Activated CD4-positive, alpha-beta T cell treated with anti-CD3 and anti-CD28 coated beads for 36 hours (primary cell): ENCODE data around the gene KCNMA1. TPM values are rescaled to one million over a fixed set of nuclear protein-coding genes. Genes with fewer than 3 reads are reported as not detected.
"Not testable (repeated sequence)": the region's sequence is repeated elsewhere in the genome, so short reads cannot be mapped to it uniquely, and the experiment has no call there.

Experiments used
- ATAC-seq: fragments of 200-7000 bp; cut with Tn5 transposase; one replicate; pipeline ENCODE4 v1.10.0; 2021; ENCODE audit warnings: mild to moderate bottlenecking, moderate library complexity
- CTCF ChIA-PET: fragments of 350-600 bp; sonication (Branson Sonifier 250); formaldehyde crosslinking; loops from one replicate; lab custom pipeline; 2021; ENCODE audit warnings: antibody characterized with exemption; lab: Charles Lee
- POLR2A ChIA-PET: fragments of 350-600 bp; sonication (Branson Sonifier 250); formaldehyde crosslinking; loops from one replicate; lab custom pipeline; 2021; ENCODE audit warnings: antibody characterized with exemption, inconsistent platforms; lab: Charles Lee
- DNase-seq: peaks from one replicate; pipeline ENCODE4 v3.0.0-alpha.2; 2020
- H3K27ac Mint-ChIP-seq: one replicate; pipeline ENCODE4 v1.8.0; 2021; ENCODE audit warnings: mixed read lengths
- H3K27me3 Mint-ChIP-seq: one replicate; pipeline ENCODE4 v1.8.0; 2021; ENCODE audit warnings: mixed read lengths
- H3K36me3 Mint-ChIP-seq: one replicate; pipeline ENCODE4 v1.8.0; 2021; ENCODE audit warnings: low read depth, mixed read lengths
- H3K4me1 Mint-ChIP-seq: one replicate; pipeline ENCODE4 v1.8.0; 2021; ENCODE audit warnings: mixed read lengths
- H3K4me3 Mint-ChIP-seq: one replicate; pipeline ENCODE4 v1.8.0; 2021; ENCODE audit warnings: mild to moderate bottlenecking, moderate library complexity, mixed read lengths
- H3K9me3 Mint-ChIP-seq: one replicate; pipeline ENCODE4 v1.8.0; 2021; ENCODE audit warnings: low read depth, mixed read lengths
- intact Hi-C, 2 experiments: fragments of 100-400 bp; cut with DNase I in 1 of 2; cut with micrococcal nuclease in 1 of 2; formaldehyde crosslinking; loops; one replicate each; pipeline versions ENCODE4 v1.14.2 to v1.15.1; 2022 to 2024; cut with DNase I, micrococcal nuclease
- total RNA-seq, 2 experiments: library from RNA; stranded (reverse); gene quantifications; one replicate each; pipeline ENCODE4 v1.2.3, GENCODE V29; 2021

Gene KCNMA1
- total RNA-seq, 2 experiments from 2014 or later = 0.18 TPM; not detected in 1

DNA sequence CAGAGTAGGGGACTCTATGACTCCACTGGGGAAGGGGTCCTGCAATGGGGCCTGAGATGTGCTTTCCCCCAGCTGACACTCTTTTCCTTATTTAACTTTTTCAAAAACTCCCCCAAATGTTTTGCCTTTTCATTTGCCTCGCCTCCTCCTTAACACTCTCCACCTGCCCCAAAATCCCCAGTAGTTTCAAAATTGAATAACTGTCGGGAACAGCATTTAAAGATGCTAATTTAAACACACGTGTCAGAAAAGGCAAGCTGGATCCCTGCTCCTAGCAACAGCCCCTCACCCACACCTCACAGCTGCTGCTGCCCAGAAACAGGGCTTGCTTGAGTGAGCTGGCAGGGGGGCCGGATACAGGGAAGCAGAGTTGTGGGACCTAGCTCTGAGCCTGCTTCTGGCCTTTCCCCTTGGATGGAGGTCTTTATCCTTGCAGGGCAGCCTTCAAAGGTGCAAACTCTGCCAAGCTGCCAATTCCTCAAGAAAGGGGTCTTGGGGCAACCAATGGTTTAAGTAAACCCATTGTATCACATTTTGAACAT lies 115.3 kb downstream of the KCNMA1 start:
- ChIA-PET POLR2A (no interaction called here), CTCF (interaction anchor here (0.8 kb wide), 1 partner anchor 17 kb away, joined by 3 read pairs; no protein-coding TSS in a partner anchor)
- ATAC-seq = no peak
- Mint-ChIP-seq H3K9me3 (no peaks in the 10 kb centered on the region), H3K4me3 (no peak overlapping the region), H3K27ac (no peak overlapping the region), H3K27me3 (peaks cover 1% of the 10 kb centered on the region), H3K4me1 (no peaks in the 10 kb centered on the region), H3K36me3 (no peaks in the 10 kb centered on the region)
- intact Hi-C loops = no loop called here
- DNase-seq = no peak

GRCh38 chr10:77520995-77521394 lies 116.6 kb downstream of the KCNMA1 start:
- no peak overlapping the region for H3K4me3 Mint-ChIP-seq
- H3K27me3 Mint-ChIP-seq = peaks cover 1% of the 10 kb centered on the region
- ChIA-PET CTCF (interaction anchor here (0.6 to 0.7 kb wide), 4 partner anchors 16 to 247 kb away, joined by 3 read pairs; no protein-coding TSS in a partner anchor), POLR2A (no interaction called here)
- intact Hi-C loops = no loop called here
- ATAC-seq = no peak
- no peak for DNase-seq
- no peak overlapping the region for H3K27ac Mint-ChIP-seq
- no peaks in the 10 kb centered on the region for H3K36me3 Mint-ChIP-seq
- H3K4me1 Mint-ChIP-seq = no peaks in the 10 kb centered on the region
- no peaks in the 10 kb centered on the region for H3K9me3 Mint-ChIP-seq

- ATAC-seq = no peak
- H3K36me3 Mint-ChIP-seq = no peaks in the 10 kb centered on the region
Measured at GRCh38 chr10:77520290-77520689, 117.3 kb downstream of the KCNMA1 start.

GRCh38 chr10:77519791-77520190 lies 117.8 kb downstream of the KCNMA1 start:
- not testable (repeated sequence) for ATAC-seq, H3K4me3 Mint-ChIP-seq

More at GRCh38 chr10:77520290-77520689, 117.3 kb downstream of the KCNMA1 start:
- POLR2A ChIA-PET = no interaction called here
- Mint-ChIP-seq H3K4me3 (no peak overlapping the region), H3K4me1 (no peaks in the 10 kb centered on the region), H3K27ac (no peak overlapping the region), H3K27me3 (peaks cover 1% of the 10 kb centered on the region), H3K9me3 (no peaks in the 10 kb centered on the region)
- CTCF ChIA-PET = interaction anchor here (0.6 to 0.7 kb wide), 3 partner anchors 121 to 248 kb away, joined by 3 read pairs; no protein-coding TSS in a partner anchor
- intact Hi-C loops = no loop called here
- no peak for DNase-seq

GRCh38 chr10:77518910-77519274 lies 118.7 kb downstream of the KCNMA1 start:
- H3K4me1 Mint-ChIP-seq = no peaks in the 10 kb centered on the region
- no peaks in the 10 kb centered on the region for H3K36me3 Mint-ChIP-seq
- no peak for DNase-seq
- no peak overlapping the region for H3K4me3 Mint-ChIP-seq
- intact Hi-C loops = no loop called here
- CTCF ChIA-PET = no interaction called here
- no peaks in the 10 kb centered on the region for H3K9me3 Mint-ChIP-seq
- ATAC-seq = no peak
- no peak overlapping the region for H3K27ac Mint-ChIP-seq
- POLR2A ChIA-PET = no interaction called here
- peaks cover 1% of the 10 kb centered on the region for H3K27me3 Mint-ChIP-seq

More at GRCh38 chr10:77519791-77520190, 117.8 kb downstream of the KCNMA1 start:
- DNase-seq, H3K9me3 Mint-ChIP-seq, H3K27ac Mint-ChIP-seq, POLR2A ChIA-PET, intact Hi-C loops, H3K4me1 Mint-ChIP-seq, H3K27me3 Mint-ChIP-seq, H3K36me3 Mint-ChIP-seq, CTCF ChIA-PET: not testable (repeated sequence)

- no peaks in the 10 kb centered on the region for H3K36me3 Mint-ChIP-seq
- intact Hi-C loops = no loop called here
- H3K9me3 Mint-ChIP-seq = no peaks in the 10 kb centered on the region
- no peak overlapping the region for H3K4me3 Mint-ChIP-seq
- H3K27ac Mint-ChIP-seq = no peak overlapping the region
- ATAC-seq (no peak), DNase-seq (no peak)
- no peaks in the 10 kb centered on the region for H3K4me1 Mint-ChIP-seq
- POLR2A ChIA-PET = no interaction called here
- CTCF ChIA-PET = no interaction called here
- peaks cover 1% of the 10 kb centered on the region for H3K27me3 Mint-ChIP-seq
Measured at GRCh38 chr10:77518241-77518909, 119.2 kb downstream of the KCNMA1 start.

- H3K4me3 Mint-ChIP-seq = no peak overlapping the region
- intact Hi-C loops = no loop called here
Measured at GRCh38 chr10:77516575-77516974, 121.0 kb downstream of the KCNMA1 start.

GRCh38 chr10:77514870-77515269 lies 122.7 kb downstream of the KCNMA1 start:
- CTCF ChIA-PET = interaction anchor here (1.0 kb wide), 1 partner anchor 12 kb away, joined by 3 read pairs; no protein-coding TSS in a partner anchor
- Mint-ChIP-seq H3K4me3 (no peak overlapping the region), H3K27ac (no peak overlapping the region), H3K27me3 (peaks cover 4% of the 10 kb centered on the region), H3K36me3 (no peaks in the 10 kb centered on the region), H3K4me1 (no peaks in the 10 kb centered on the region), H3K9me3 (no peaks in the 10 kb centered on the region)
- intact Hi-C loops = no loop called here
- no peak for ATAC-seq
- POLR2A ChIA-PET = no interaction called here
- DNase-seq = no peak

More at GRCh38 chr10:77516575-77516974, 121.0 kb downstream of the KCNMA1 start:
- H3K27ac Mint-ChIP-seq = no peak overlapping the region
- POLR2A ChIA-PET = no interaction called here
- H3K9me3 Mint-ChIP-seq = no peaks in the 10 kb centered on the region
- peaks cover 3% of the 10 kb centered on the region for H3K27me3 Mint-ChIP-seq
- no peak for ATAC-seq
- no peaks in the 10 kb centered on the region for H3K36me3 Mint-ChIP-seq
- H3K4me1 Mint-ChIP-seq = no peaks in the 10 kb centered on the region
- CTCF ChIA-PET = no interaction called here
- no peak for DNase-seq

GRCh38 chr10:77513781-77514331 lies 123.8 kb downstream of the KCNMA1 start:
- Mint-ChIP-seq H3K9me3 (no peaks in the 10 kb centered on the region), H3K4me1 (no peaks in the 10 kb centered on the region), H3K27me3 (peaks cover 4% of the 10 kb centered on the region), H3K27ac (no peak overlapping the region), H3K4me3 (no peak overlapping the region), H3K36me3 (no peaks in the 10 kb centered on the region)
- no peak for ATAC-seq
- ChIA-PET POLR2A (no interaction called here), CTCF (no interaction called here)
- intact Hi-C loops = no loop called here
- DNase-seq = no peak

- POLR2A ChIA-PET = no interaction called here
- CTCF ChIA-PET = no interaction called here
- no peak for DNase-seq
- intact Hi-C loops = no loop called here
- Mint-ChIP-seq H3K36me3 (no peaks in the 10 kb centered on the region), H3K4me3 (no peak overlapping the region), H3K9me3 (no peaks in the 10 kb centered on the region), H3K27ac (no peak overlapping the region), H3K27me3 (peaks cover 4% of the 10 kb centered on the region), H3K4me1 (no peaks in the 10 kb centered on the region)
- ATAC-seq = no peak
Measured at GRCh38 chr10:77513220-77513619, 124.4 kb downstream of the KCNMA1 start.

GRCh38 chr10:77512219-77512578 lies 125.4 kb downstream of the KCNMA1 start:
- no peak overlapping the region for H3K4me3 Mint-ChIP-seq
- no peak overlapping the region for H3K27ac Mint-ChIP-seq
- H3K4me1 Mint-ChIP-seq = no peaks in the 10 kb centered on the region
- peaks cover 6% of the 10 kb centered on the region for H3K27me3 Mint-ChIP-seq
- ATAC-seq (no peak), DNase-seq (no peak)
- POLR2A ChIA-PET = no interaction called here
- intact Hi-C loops = no loop called here
- CTCF ChIA-PET = interaction anchor here (1.1 kb wide), 1 partner anchor 200 kb away, joined by 3 read pairs; no protein-coding TSS in a partner anchor
- no peaks in the 10 kb centered on the region for H3K9me3 Mint-ChIP-seq
- H3K36me3 Mint-ChIP-seq = no peaks in the 10 kb centered on the region
